Measurements from ENCODE around the gene IL1R2.

The IL1R2 gene

DNA sequence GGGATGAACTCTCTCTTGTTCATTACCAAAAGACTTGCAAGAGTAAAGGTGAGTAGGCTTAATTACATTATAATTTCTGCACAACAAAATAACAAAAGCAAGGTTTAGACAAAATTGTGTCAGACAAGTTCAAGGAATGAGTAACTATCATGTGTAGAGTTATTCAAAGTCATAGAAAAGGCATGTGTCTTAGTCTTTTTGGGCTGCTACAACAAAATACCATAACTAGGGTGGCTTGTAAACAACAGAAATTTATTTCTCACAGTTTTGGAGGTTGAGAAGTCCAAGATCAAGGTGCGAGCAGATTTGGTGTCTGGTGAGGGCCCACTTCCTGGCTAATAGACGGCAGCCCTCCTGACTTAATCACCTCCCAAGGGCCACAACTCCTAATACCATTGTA is 37.6 kb downstream of the IL1R2 start:
- Histone ChIP-seq H3K4me1 (ENCODE audit: control insufficient read depth in 2 of 2, insufficient read depth in 1 of 2, low read depth in 1 of 2, low read length in 2 of 2) (no peaks in the 10 kb centered on the region), H3K9ac (ENCODE audit: low read depth, low read length, poor library complexity) (no peak overlapping the region), H3K18ac (ENCODE audit: low read length) (no peak overlapping the region), H2BK12ac (ENCODE audit: low read length) (no peak overlapping the region), H3K27me3 (ENCODE audit: control insufficient read depth in 3 of 3, insufficient read depth in 3 of 3, low read depth in 1 of 3, low read length in 3 of 3) (no peaks in the 10 kb centered on the region), H3K79me1 (ENCODE audit: low read depth, low read length) (no peaks in the 10 kb centered on the region), H3K27ac (replicated peaks; ENCODE audit: low read length) (no peak overlapping the region), H2AK5ac (ENCODE audit: low read depth, low read length) (no peak overlapping the region), H4K8ac (ENCODE audit: low read depth, low read length) (no peak overlapping the region), H3K14ac (ENCODE audit: low read length) (no peak overlapping the region), H3K4ac (ENCODE audit: low read length) (no peak overlapping the region), H3K4me2 (ENCODE audit: insufficient read depth, low read length, poor library complexity, severe bottlenecking) (no peak overlapping the region), H2AFZ (ENCODE audit: low read length) (no peak overlapping the region), H3K9me3 (replicated peaks in 1 of 2; ENCODE audit: control insufficient read depth in 2 of 2, insufficient read depth in 1 of 2, low read depth in 1 of 2, low read length in 2 of 2) (no peaks in the 10 kb centered on the region), H2BK120ac (ENCODE audit: low read depth, low read length) (no peak overlapping the region), H3K36me3 (replicated peaks in 1 of 2; ENCODE audit: control insufficient read depth in 2 of 2, insufficient read depth in 2 of 2, low read length in 2 of 2) (no peaks in the 10 kb centered on the region), H3K4me3 (ENCODE audit: low read length in 2 of 2) (no peak overlapping the region), H2BK5ac (ENCODE audit: low read length) (no peak overlapping the region), H4K91ac (ENCODE audit: low read depth, low read length, poor library complexity) (no peak overlapping the region), H3K23ac (ENCODE audit: low read depth, low read length, poor library complexity) (no peak overlapping the region), H2BK15ac (ENCODE audit: low read length) (no peak overlapping the region)
- no peak for DNase-seq (ENCODE audit: low spot score)
- no CpG with 5 or more reads among the region's 2 CpGs for WGBS, 2 donors (ENCODE audit: extremely low coverage in 2 of 2, insufficient read length in 2 of 2, insufficient replicate concordance in 1 of 2)

DNA sequence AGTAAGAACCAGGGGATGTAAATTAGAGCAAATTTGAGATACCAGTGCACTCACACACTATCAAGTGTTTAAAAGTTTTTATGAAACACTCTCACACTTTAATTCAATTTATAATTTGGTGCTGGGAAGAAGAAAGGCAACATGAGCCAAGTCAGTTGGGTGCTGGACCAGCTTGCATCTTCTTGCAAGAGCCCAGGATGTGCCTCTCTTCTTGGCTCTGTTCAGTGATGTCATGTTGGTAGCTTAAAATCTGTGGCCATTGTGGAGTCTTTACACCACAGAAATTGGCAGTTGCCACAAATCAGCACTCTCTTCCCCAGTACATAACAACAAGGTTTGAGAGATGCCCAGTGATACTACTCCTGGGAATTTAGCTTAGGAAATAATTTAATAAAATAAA is 38.2 kb downstream of the IL1R2 start:
- DNase-seq (ENCODE audit: low spot score) = no peak
- no peak overlapping the region for H2AFZ ChIP-seq (ENCODE audit: low read length)
- no peaks in the 10 kb centered on the region for H3K9me3 ChIP-seq (replicated peaks in 1 of 2; ENCODE audit: control insufficient read depth in 2 of 2, insufficient read depth in 1 of 2, low read depth in 1 of 2, low read length in 2 of 2)
- no peak overlapping the region for H2BK5ac ChIP-seq (ENCODE audit: low read length)
- no peaks in the 10 kb centered on the region for H3K36me3 ChIP-seq (replicated peaks in 1 of 2; ENCODE audit: control insufficient read depth in 2 of 2, insufficient read depth in 2 of 2, low read length in 2 of 2)
- H3K23ac ChIP-seq (ENCODE audit: low read depth, low read length, poor library complexity) = no peak overlapping the region
- H2BK15ac ChIP-seq (ENCODE audit: low read length) = no peak overlapping the region
- H3K4me1 ChIP-seq (ENCODE audit: control insufficient read depth in 2 of 2, insufficient read depth in 1 of 2, low read depth in 1 of 2, low read length in 2 of 2) = no peaks in the 10 kb centered on the region
- no peak overlapping the region for H2BK12ac ChIP-seq (ENCODE audit: low read length)
- H3K14ac ChIP-seq (ENCODE audit: low read length) = no peak overlapping the region
- H3K18ac ChIP-seq (ENCODE audit: low read length) = no peak overlapping the region
- no peak overlapping the region for H4K8ac ChIP-seq (ENCODE audit: low read depth, low read length)
- no peak overlapping the region for H3K4ac ChIP-seq (ENCODE audit: low read length)
- no peak overlapping the region for H4K91ac ChIP-seq (ENCODE audit: low read depth, low read length, poor library complexity)
- H3K4me3 ChIP-seq (ENCODE audit: low read length in 2 of 2) = no peak overlapping the region
- no peak overlapping the region for H2AK5ac ChIP-seq (ENCODE audit: low read depth, low read length)
- no peak overlapping the region for H2BK120ac ChIP-seq (ENCODE audit: low read depth, low read length)
- H3K4me2 ChIP-seq (ENCODE audit: insufficient read depth, low read length, poor library complexity, severe bottlenecking) = no peak overlapping the region
- H3K27me3 ChIP-seq (ENCODE audit: control insufficient read depth in 3 of 3, insufficient read depth in 3 of 3, low read depth in 1 of 3, low read length in 3 of 3) = no peaks in the 10 kb centered on the region
- no peaks in the 10 kb centered on the region for H3K79me1 ChIP-seq (ENCODE audit: low read depth, low read length)
- H3K9ac ChIP-seq (ENCODE audit: low read depth, low read length, poor library complexity) = no peak overlapping the region
- no peak overlapping the region for H3K27ac ChIP-seq (replicated peaks; ENCODE audit: low read length)

GRCh38 chr2:102030502-102030854 is 38.7 kb downstream of the IL1R2 start:
- Histone ChIP-seq H3K9me3 (replicated peaks in 1 of 2; ENCODE audit: control insufficient read depth in 2 of 2, insufficient read depth in 1 of 2, low read depth in 1 of 2, low read length in 2 of 2) (no peaks in the 10 kb centered on the region), H2BK5ac (ENCODE audit: low read length) (no peak overlapping the region), H3K27ac (replicated peaks; ENCODE audit: low read length) (no peak overlapping the region), H2BK120ac (ENCODE audit: low read depth, low read length) (no peak overlapping the region), H3K9ac (ENCODE audit: low read depth, low read length, poor library complexity) (no peak overlapping the region), H3K4me1 (ENCODE audit: control insufficient read depth in 2 of 2, insufficient read depth in 1 of 2, low read depth in 1 of 2, low read length in 2 of 2) (no peaks in the 10 kb centered on the region), H3K36me3 (replicated peaks in 1 of 2; ENCODE audit: control insufficient read depth in 2 of 2, insufficient read depth in 2 of 2, low read length in 2 of 2) (no peaks in the 10 kb centered on the region), H3K23ac (ENCODE audit: low read depth, low read length, poor library complexity) (no peak overlapping the region), H3K27me3 (ENCODE audit: control insufficient read depth in 3 of 3, insufficient read depth in 3 of 3, low read depth in 1 of 3, low read length in 3 of 3) (no peaks in the 10 kb centered on the region), H3K4ac (ENCODE audit: low read length) (no peak overlapping the region), H2AK5ac (ENCODE audit: low read depth, low read length) (no peak overlapping the region), H4K8ac (ENCODE audit: low read depth, low read length) (no peak overlapping the region), H2BK12ac (ENCODE audit: low read length) (no peak overlapping the region), H3K79me1 (ENCODE audit: low read depth, low read length) (no peaks in the 10 kb centered on the region), H2AFZ (ENCODE audit: low read length) (no peak overlapping the region), H3K18ac (ENCODE audit: low read length) (no peak overlapping the region), H3K4me2 (ENCODE audit: insufficient read depth, low read length, poor library complexity, severe bottlenecking) (no peak overlapping the region), H3K14ac (ENCODE audit: low read length) (no peak overlapping the region), H4K91ac (ENCODE audit: low read depth, low read length, poor library complexity) (no peak overlapping the region), H2BK15ac (ENCODE audit: low read length) (no peak overlapping the region), H3K4me3 (ENCODE audit: low read length in 2 of 2) (no peak overlapping the region)
- no CpG with 5 or more reads among the region's 1 CpG for WGBS, 2 donors (ENCODE audit: extremely low coverage in 2 of 2, insufficient read length in 2 of 2, insufficient replicate concordance in 1 of 2)
- no peak for DNase-seq (ENCODE audit: low spot score)

GRCh38 chr2:102030855-102031527 is 39.2 kb downstream of the IL1R2 start:
- no peaks in the 10 kb centered on the region for H3K4me1 ChIP-seq (ENCODE audit: control insufficient read depth in 2 of 2, insufficient read depth in 1 of 2, low read depth in 1 of 2, low read length in 2 of 2)
- WGBS, 2 donors (ENCODE audit: extremely low coverage in 2 of 2, insufficient read length in 2 of 2, insufficient replicate concordance in 1 of 2) = no CpG with 5 or more reads among the region's 15 CpGs
- no peak overlapping the region for H3K4me2 ChIP-seq (ENCODE audit: insufficient read depth, low read length, poor library complexity, severe bottlenecking)
- no peak for DNase-seq (ENCODE audit: low spot score)
- H3K23ac ChIP-seq (ENCODE audit: low read depth, low read length, poor library complexity) = no peak overlapping the region
- no peaks in the 10 kb centered on the region for H3K79me1 ChIP-seq (ENCODE audit: low read depth, low read length)
- no peak overlapping the region for H2AK5ac ChIP-seq (ENCODE audit: low read depth, low read length)
- H2AFZ ChIP-seq (ENCODE audit: low read length) = no peak overlapping the region
- H3K4me3 ChIP-seq (ENCODE audit: low read length in 2 of 2) = no peak overlapping the region
- no peaks in the 10 kb centered on the region for H3K27me3 ChIP-seq (ENCODE audit: control insufficient read depth in 3 of 3, insufficient read depth in 3 of 3, low read depth in 1 of 3, low read length in 3 of 3)
- no peaks in the 10 kb centered on the region for H3K9me3 ChIP-seq (replicated peaks in 1 of 2; ENCODE audit: control insufficient read depth in 2 of 2, insufficient read depth in 1 of 2, low read depth in 1 of 2, low read length in 2 of 2)
- no peak overlapping the region for H3K27ac ChIP-seq (replicated peaks; ENCODE audit: low read length)
- no peak overlapping the region for H4K91ac ChIP-seq (ENCODE audit: low read depth, low read length, poor library complexity)
- H2BK12ac ChIP-seq (ENCODE audit: low read length) = no peak overlapping the region
- H3K14ac ChIP-seq (ENCODE audit: low read length) = no peak overlapping the region
- H3K18ac ChIP-seq (ENCODE audit: low read length) = no peak overlapping the region
- H2BK15ac ChIP-seq (ENCODE audit: low read length) = no peak overlapping the region
- no peaks in the 10 kb centered on the region for H3K36me3 ChIP-seq (replicated peaks in 1 of 2; ENCODE audit: control insufficient read depth in 2 of 2, insufficient read depth in 2 of 2, low read length in 2 of 2)
- H3K9ac ChIP-seq (ENCODE audit: low read depth, low read length, poor library complexity) = no peak overlapping the region
- H4K8ac ChIP-seq (ENCODE audit: low read depth, low read length) = no peak overlapping the region
- no peak overlapping the region for H2BK5ac ChIP-seq (ENCODE audit: low read length)
- no peak overlapping the region for H2BK120ac ChIP-seq (ENCODE audit: low read depth, low read length)
- no peak overlapping the region for H3K4ac ChIP-seq (ENCODE audit: low read length)
